ENCODE measurements around the gene OTOP1.
"Not testable (repeated sequence)": the region's sequence is repeated elsewhere in the genome, so short reads cannot be mapped to it uniquely, and the experiment has no call there.

Gene OTOP1

GRCh38 chr4:4227510-4228355 is 1.0 kb upstream of the OTOP1 start:
- no peak overlapping the region for H3K9ac ChIP-seq (ENCODE audit: low read length)
- no peaks in the 10 kb centered on the region for H3K36me3 ChIP-seq (ENCODE audit: control insufficient read depth, insufficient read depth, low read length, severe bottlenecking)
- peaks cover 36% of the 10 kb centered on the region for H3K27me3 ChIP-seq (replicated peaks; ENCODE audit: control insufficient read depth, insufficient read depth, low read length)
- no peaks in the 10 kb centered on the region for H3K4me1 ChIP-seq (ENCODE audit: control insufficient read depth, insufficient read depth, low read length)
- DNase-seq (ENCODE audit: low read depth) = no peak
- no peak overlapping the region for H3K4me3 ChIP-seq (ENCODE audit: low read length)
- H3K9me3 ChIP-seq (ENCODE audit: control insufficient read depth, low read length) = peaks cover 5% of the 10 kb centered on the region

GRCh38 chr4:4225915-4226605 is 669 bp downstream of the OTOP1 start:
- no peak overlapping the region for H3K4me3 ChIP-seq (ENCODE audit: low read length)
- DNase-seq (ENCODE audit: low read depth) = peak; percentile 5

GRCh38 chr4:4217113-4217512 is 9.6 kb downstream of the OTOP1 start:
- H3K9me3 ChIP-seq (ENCODE audit: control insufficient read depth, low read length) = no peaks in the 10 kb centered on the region
- peaks cover 5% of the 10 kb centered on the region for H3K27me3 ChIP-seq (replicated peaks; ENCODE audit: control insufficient read depth, insufficient read depth, low read length)
- no peak overlapping the region for H3K4me3 ChIP-seq (ENCODE audit: low read length)
- H3K36me3 ChIP-seq (ENCODE audit: control insufficient read depth, insufficient read depth, low read length, severe bottlenecking) = no peaks in the 10 kb centered on the region
- no peaks in the 10 kb centered on the region for H3K4me1 ChIP-seq (ENCODE audit: control insufficient read depth, insufficient read depth, low read length)
- H3K9ac ChIP-seq (ENCODE audit: low read length) = no peak overlapping the region
- no peak for DNase-seq (ENCODE audit: low read depth)

More at GRCh38 chr4:4225915-4226605, 669 bp downstream of the OTOP1 start:
- no peaks in the 10 kb centered on the region for H3K36me3 ChIP-seq (ENCODE audit: control insufficient read depth, insufficient read depth, low read length, severe bottlenecking)
- H3K4me1 ChIP-seq (ENCODE audit: control insufficient read depth, insufficient read depth, low read length) = no peaks in the 10 kb centered on the region
- peaks cover 5% of the 10 kb centered on the region for H3K9me3 ChIP-seq (ENCODE audit: control insufficient read depth, low read length)
- peaks cover 47% of the 10 kb centered on the region for H3K27me3 ChIP-seq (replicated peaks; ENCODE audit: control insufficient read depth, insufficient read depth, low read length)
- no peak overlapping the region for H3K9ac ChIP-seq (ENCODE audit: low read length)

GRCh38 chr4:4216648-4217047 is 10.1 kb downstream of the OTOP1 start:
- Histone ChIP-seq H3K9me3 (ENCODE audit: control insufficient read depth, low read length) (no peaks in the 10 kb centered on the region), H3K4me3 (ENCODE audit: low read length) (no peak overlapping the region), H3K27me3 (replicated peaks; ENCODE audit: control insufficient read depth, insufficient read depth, low read length) (peaks cover under 1% of the 10 kb centered on the region), H3K36me3 (ENCODE audit: control insufficient read depth, insufficient read depth, low read length, severe bottlenecking) (no peaks in the 10 kb centered on the region), H3K4me1 (ENCODE audit: control insufficient read depth, insufficient read depth, low read length) (no peaks in the 10 kb centered on the region), H3K9ac (ENCODE audit: low read length) (no peak overlapping the region)
- no peak for DNase-seq (ENCODE audit: low read depth)

GRCh38 chr4:4213674-4214073 is 13.1 kb downstream of the OTOP1 start:
- H3K9me3 ChIP-seq (ENCODE audit: control insufficient read depth, low read length); DNase-seq (ENCODE audit: low read depth); H3K4me1 ChIP-seq (ENCODE audit: control insufficient read depth, insufficient read depth, low read length); H3K9ac ChIP-seq (ENCODE audit: low read length); H3K4me3 ChIP-seq (ENCODE audit: low read length); H3K36me3 ChIP-seq (ENCODE audit: control insufficient read depth, insufficient read depth, low read length, severe bottlenecking): not testable (repeated sequence)
- peaks cover 18% of the 10 kb centered on the region for H3K27me3 ChIP-seq (replicated peaks; ENCODE audit: control insufficient read depth, insufficient read depth, low read length)

- H3K4me1 ChIP-seq (ENCODE audit: control insufficient read depth, insufficient read depth, low read length) = no peaks in the 10 kb centered on the region
- no peaks in the 10 kb centered on the region for H3K9me3 ChIP-seq (ENCODE audit: control insufficient read depth, low read length)
- no peak overlapping the region for H3K9ac ChIP-seq (ENCODE audit: low read length)
- no peaks in the 10 kb centered on the region for H3K36me3 ChIP-seq (ENCODE audit: control insufficient read depth, insufficient read depth, low read length, severe bottlenecking)
- no peak overlapping the region for H3K4me3 ChIP-seq (ENCODE audit: low read length)
- H3K27me3 ChIP-seq (replicated peaks; ENCODE audit: control insufficient read depth, insufficient read depth, low read length) = peaks cover 49% of the 10 kb centered on the region
- no peak for DNase-seq (ENCODE audit: low read depth)
Measured at GRCh38 chr4:4206204-4206603, 20.5 kb downstream of the OTOP1 start.

- DNase-seq (ENCODE audit: low read depth) = no peak
- no peaks in the 10 kb centered on the region for H3K36me3 ChIP-seq (ENCODE audit: control insufficient read depth, insufficient read depth, low read length, severe bottlenecking)
- H3K4me3 ChIP-seq (ENCODE audit: low read length) = no peak overlapping the region
- H3K9ac ChIP-seq (ENCODE audit: low read length) = no peak overlapping the region
- no peaks in the 10 kb centered on the region for H3K9me3 ChIP-seq (ENCODE audit: control insufficient read depth, low read length)
- peaks cover 35% of the 10 kb centered on the region for H3K27me3 ChIP-seq (replicated peaks; ENCODE audit: control insufficient read depth, insufficient read depth, low read length)
- H3K4me1 ChIP-seq (ENCODE audit: control insufficient read depth, insufficient read depth, low read length) = no peaks in the 10 kb centered on the region
Measured at GRCh38 chr4:4204401-4204745, 22.4 kb downstream of the OTOP1 start.

- no peak overlapping the region for H3K4me3 ChIP-seq (ENCODE audit: low read length)
- no peaks in the 10 kb centered on the region for H3K9me3 ChIP-seq (ENCODE audit: control insufficient read depth, low read length)
- DNase-seq (ENCODE audit: low read depth) = no peak
- no peak overlapping the region for H3K9ac ChIP-seq (ENCODE audit: low read length)
- H3K27me3 ChIP-seq (replicated peaks; ENCODE audit: control insufficient read depth, insufficient read depth, low read length) = peaks cover 32% of the 10 kb centered on the region
- no peaks in the 10 kb centered on the region for H3K4me1 ChIP-seq (ENCODE audit: control insufficient read depth, insufficient read depth, low read length)
- H3K36me3 ChIP-seq (ENCODE audit: control insufficient read depth, insufficient read depth, low read length, severe bottlenecking) = no peaks in the 10 kb centered on the region
Measured at GRCh38 chr4:4203688-4204400, 22.9 kb downstream of the OTOP1 start.

GRCh38 chr4:4202510-4202909 is 24.2 kb downstream of the OTOP1 start:
- Histone ChIP-seq H3K4me3 (ENCODE audit: low read length) (no peak overlapping the region), H3K9me3 (ENCODE audit: control insufficient read depth, low read length) (no peaks in the 10 kb centered on the region), H3K4me1 (ENCODE audit: control insufficient read depth, insufficient read depth, low read length) (no peaks in the 10 kb centered on the region), H3K27me3 (replicated peaks; ENCODE audit: control insufficient read depth, insufficient read depth, low read length) (peaks cover 29% of the 10 kb centered on the region), H3K36me3 (ENCODE audit: control insufficient read depth, insufficient read depth, low read length, severe bottlenecking) (no peaks in the 10 kb centered on the region), H3K9ac (ENCODE audit: low read length) (no peak overlapping the region)
- DNase-seq (ENCODE audit: low read depth) = no peak

- H3K27me3 ChIP-seq (replicated peaks; ENCODE audit: control insufficient read depth, insufficient read depth, low read length) = peaks cover 20% of the 10 kb centered on the region
- no peaks in the 10 kb centered on the region for H3K36me3 ChIP-seq (ENCODE audit: control insufficient read depth, insufficient read depth, low read length, severe bottlenecking)
- H3K9ac ChIP-seq (ENCODE audit: low read length) = no peak overlapping the region
- no peak for DNase-seq (ENCODE audit: low read depth)
- no peak overlapping the region for H3K4me3 ChIP-seq (ENCODE audit: low read length)
- no peaks in the 10 kb centered on the region for H3K4me1 ChIP-seq (ENCODE audit: control insufficient read depth, insufficient read depth, low read length)
- no peaks in the 10 kb centered on the region for H3K9me3 ChIP-seq (ENCODE audit: control insufficient read depth, low read length)
Measured at GRCh38 chr4:4200624-4201023, 26.1 kb downstream of the OTOP1 start.

GRCh38 chr4:4195354-4195753 is 31.4 kb downstream of the OTOP1 start:
- Histone ChIP-seq H3K4me3 (ENCODE audit: low read length) (no peak overlapping the region), H3K9me3 (ENCODE audit: control insufficient read depth, low read length) (no peaks in the 10 kb centered on the region), H3K9ac (ENCODE audit: low read length) (no peak overlapping the region), H3K27me3 (replicated peaks; ENCODE audit: control insufficient read depth, insufficient read depth, low read length) (no peaks in the 10 kb centered on the region), H3K36me3 (ENCODE audit: control insufficient read depth, insufficient read depth, low read length, severe bottlenecking) (no peaks in the 10 kb centered on the region), H3K4me1 (ENCODE audit: control insufficient read depth, insufficient read depth, low read length) (no peaks in the 10 kb centered on the region)
- no peak for DNase-seq (ENCODE audit: low read depth)
